UCSD-AML1 (cell line): ENCODE results near the gene MED13L.

Source experiments
- DNase-seq: peaks from one replicate; lab custom pipeline; 2025; ENCODE audit not compliant: unreplicated experiment; lab: John Stamatoyannopoulos, UW

Gene MED13L

DNA sequence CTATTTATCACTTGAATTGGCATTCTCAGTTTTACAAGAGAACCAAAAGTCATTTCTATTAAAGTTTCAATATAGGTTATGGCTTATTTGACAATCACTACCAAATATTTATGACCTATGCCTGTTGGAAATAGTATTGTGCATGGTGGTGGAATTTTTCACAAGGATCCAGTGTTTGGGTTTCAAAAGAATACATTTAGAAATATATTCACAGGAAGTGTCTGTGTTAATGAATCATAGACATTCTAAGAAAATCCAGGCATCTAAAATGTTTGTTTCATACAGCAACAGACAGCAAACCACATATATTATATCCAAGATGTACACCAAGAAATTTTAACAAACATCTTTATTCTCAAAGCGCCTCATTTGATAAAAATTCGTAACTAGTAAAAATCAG is 92.7 kb downstream of the MED13L start:
- DNase-seq: no peak

DNA sequence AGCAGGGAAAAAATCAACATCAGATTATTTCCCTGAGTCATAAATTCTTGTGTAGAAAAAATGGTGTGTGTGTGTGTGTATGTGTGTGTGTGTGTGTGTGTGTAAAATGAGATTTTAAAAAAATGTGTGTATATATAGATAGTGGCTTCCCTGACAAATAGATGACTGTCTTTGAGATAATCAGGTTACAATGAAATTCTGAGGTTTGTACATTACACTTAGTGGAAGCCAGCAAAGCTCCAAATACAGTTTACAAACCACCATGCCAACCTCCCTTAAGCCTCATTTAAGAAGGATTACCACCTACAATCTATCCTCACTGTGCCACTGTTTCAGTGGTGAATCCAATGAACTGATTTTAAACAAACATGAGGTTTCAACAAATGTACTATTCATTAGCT is 93.8 kb downstream of the MED13L start:
- DNase-seq: no peak

DNA sequence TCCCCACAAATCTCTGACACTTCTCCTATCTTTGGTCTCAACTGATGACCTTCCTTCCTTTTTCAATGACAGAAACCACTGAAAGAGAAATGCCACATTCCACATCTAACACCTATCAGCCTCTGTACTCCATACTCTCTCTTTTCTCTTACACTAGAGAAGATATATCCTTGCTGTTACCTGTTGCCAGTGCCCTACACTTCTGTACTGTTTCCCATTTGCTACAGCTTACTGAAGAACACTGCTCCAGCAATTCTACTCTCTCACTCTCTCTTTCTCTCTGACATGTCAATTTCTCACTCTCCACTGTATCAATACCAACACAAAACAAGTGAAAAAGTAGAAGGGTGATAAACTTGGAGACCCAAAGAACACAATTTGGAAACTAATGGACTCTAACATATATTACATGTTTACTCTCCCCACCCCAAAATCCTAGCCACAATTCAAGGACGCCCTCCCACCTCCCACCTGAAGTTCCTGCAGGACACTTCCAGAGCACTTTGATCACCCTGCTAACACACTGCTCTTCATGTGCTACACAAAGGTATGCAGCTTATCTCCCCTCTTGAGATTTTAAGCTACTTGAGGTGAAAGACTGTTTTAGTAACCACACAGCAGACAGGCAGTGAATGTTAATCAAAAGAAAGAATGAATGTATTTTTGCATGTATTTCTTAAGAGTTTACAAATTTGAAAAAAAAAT is 95.0 kb downstream of the MED13L start:
- no peak for DNase-seq

DNA sequence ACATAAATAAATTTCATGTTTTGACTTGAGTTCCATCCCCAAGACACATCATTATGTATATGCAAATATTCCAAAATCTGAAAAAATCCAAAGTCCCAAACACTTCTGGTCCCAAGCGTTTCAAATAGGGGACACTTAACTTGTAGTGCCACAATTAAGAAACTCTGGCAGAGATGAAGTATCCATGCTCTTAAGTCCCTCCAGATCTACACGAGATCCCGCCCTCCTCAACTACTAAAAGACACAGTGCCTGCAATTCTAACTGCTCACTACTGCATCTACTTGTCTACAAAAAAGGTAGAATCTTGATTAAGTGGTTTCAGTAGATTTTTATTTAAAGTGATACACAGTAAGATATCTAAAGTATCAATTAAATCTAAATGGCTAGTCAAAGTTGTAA is 97.0 kb downstream of the MED13L start:
- no peak for DNase-seq

DNA sequence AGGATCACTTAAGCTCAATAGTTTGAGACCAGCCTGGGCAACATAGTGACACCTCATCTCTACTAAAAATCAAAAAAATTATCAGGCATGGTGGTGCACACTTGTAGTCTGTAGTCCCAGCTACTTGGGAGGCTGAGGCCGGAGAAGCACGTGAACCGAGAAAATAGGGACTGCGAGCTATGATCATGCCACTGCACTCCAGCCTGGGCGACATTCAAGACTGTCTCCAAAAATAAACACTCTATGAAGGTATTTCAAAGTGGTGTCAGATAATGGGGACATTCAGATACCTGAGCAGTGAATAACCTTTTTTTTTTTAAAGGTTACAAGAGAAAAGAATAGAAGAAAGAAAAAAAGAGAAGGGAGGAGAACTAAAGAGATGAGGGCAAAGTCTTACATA is 98.1 kb downstream of the MED13L start:
- no peak for DNase-seq

DNA sequence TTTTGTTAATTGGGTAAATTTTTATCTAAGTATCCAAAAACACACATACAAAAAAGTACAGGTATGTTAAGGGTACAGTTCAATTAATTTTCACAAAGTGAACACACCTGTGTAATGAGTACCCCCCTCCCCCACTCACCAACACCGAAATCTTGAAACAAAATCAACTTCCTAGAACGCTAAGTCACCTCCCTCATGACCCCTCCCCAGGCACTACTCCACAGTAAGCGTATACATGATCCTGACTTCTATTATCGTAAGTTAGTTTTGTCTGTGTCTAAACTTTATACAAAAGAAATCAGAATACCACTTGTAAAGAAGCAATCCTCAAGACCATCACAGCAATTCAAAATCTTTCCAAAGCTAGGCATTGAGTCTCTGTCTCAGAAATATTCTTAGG is 100.5 kb downstream of the MED13L start:
- DNase-seq: no peak

DNA sequence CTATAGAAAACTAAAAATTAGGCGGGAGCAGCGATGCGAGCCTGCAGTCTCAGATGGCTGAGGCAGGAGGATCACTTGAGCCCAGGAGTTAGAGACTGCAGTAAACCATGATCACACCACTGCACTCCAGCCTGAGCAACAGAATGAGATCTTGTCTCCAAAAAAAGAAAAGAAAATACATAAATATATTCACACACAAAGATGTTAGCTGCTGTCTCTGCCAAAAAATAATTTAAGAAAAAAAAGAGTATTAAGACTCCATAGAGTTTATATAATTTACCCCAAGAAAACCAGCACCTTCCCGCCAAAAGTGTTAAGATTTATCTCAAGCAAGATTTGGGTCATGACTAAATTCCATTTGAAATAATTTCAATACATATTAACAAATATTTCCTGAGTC is 102.6 kb downstream of the MED13L start:
- no peak for DNase-seq

DNA sequence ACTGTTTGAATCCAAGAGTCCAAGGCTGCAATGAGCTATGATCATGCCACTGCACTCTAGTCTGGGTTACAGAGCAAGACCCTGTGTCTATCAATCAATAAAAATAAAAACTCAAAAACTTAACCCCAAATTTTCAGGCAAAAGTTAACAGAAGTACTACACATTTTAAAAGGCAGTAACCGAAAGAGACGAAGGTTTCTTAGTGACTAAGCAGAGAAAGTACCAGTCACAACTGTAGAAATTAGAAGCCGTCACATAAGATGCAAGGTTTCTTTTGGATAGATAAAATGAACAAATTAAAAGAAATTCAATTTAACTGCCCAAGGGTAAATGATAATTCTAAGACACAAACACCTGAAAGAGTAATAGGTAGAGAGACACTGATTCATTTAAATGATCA is 103.5 kb downstream of the MED13L start:
- DNase-seq: no peak

DNA sequence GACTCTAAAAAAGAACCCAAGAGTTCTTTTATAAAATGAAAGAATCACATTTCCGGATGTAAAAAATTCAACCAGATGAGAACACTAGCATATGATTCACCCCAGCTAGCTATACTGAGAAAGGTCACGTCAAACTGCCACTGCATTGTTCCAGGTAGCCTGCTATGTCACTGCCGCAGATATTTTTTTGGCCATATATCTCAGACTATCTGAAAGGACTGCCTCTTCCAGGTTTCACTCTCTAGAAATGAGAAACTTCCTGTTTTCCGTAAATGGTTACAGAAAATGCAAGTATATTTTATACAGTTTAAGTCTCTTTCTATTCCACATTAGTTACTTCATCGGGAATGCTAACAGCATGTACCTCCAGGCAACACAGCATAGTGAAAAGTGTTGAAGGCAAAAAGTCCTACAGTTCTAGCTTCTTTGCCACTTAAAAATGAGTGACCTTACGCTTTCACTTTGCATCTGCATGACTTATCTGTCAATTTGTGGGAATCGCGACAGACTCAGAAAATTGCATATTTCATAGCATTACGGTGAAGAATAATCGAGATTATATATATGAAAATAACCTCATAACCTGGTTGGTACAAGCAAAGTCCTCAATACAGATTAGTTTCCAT is 105.2 kb downstream of the MED13L start:
- no peak for DNase-seq

DNA sequence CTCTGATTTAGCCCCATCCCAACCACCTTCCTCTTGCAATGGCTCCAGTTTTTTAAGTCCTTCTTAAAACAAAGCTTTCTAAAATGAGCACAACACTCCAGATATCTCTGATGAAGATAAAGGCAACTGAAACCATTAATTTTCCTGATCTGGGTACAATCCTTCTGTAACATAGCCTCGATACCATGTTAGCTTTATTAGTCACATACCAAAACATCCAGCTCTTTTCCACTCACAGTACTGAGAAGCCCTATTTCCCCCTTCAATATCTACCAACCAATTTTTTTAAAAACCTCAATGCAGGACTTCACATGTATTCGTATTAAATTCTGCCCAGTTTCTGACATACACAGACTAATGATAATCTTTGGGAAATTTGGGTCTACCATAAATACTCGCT is 105.9 kb downstream of the MED13L start:
- DNase-seq: no peak

DNA sequence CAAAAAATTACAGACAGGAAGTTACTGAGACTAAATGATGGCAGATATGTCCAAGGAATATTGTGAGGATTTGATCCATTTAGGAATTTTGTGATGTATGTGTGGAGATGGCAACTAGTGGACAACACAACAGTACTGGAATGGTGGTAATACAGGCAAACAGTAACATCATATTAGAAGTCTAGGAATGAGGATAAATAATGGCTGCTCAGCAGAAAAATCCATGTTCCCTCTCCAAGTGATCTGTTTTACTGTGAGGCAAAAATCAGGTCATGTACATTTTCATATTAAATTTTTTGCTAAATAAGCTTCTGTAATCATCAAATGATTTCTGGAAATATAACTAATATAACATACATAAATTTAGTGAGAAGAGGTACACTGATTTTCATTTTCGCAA is 108.4 kb downstream of the MED13L start:
- no peak for DNase-seq

DNA sequence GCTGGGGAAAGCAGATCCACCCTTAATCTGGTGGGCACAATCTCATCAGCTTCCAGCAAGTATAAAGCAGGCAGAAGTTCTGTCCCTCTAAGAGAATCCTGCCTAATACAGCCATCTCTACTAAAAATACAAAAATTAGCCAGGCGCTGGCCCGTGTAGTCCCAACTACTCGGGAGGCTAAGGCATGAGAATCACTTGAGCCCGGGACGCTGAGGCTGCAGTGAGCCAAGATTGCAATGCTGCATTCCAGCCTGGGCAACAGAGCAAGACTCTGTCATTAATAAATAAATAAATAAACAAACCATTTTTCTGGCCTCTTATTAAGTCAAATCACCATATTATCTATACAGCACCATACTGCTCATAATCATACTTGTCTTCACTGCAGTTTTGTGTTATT is 111.2 kb downstream of the MED13L start:
- no peak for DNase-seq

DNA sequence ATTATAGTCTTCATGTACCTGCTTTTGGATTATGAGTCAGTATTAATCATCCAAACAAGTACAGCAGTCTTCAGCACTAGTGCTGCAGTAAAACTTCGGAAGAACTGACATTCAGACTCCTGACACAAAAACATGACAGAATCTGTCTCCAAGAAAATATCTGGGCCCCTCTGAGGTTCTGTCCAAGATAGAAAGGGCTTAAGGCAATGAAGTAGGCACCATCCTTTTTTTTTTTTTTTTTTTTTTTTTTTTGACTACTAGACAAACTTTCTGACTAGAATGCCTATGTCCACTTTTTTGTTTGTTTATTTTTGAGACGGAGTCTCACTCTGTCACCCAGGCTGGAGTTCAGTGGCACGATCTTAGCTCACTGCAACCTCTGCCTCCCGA is 112.5 kb downstream of the MED13L start:
- DNase-seq: no peak

DNA sequence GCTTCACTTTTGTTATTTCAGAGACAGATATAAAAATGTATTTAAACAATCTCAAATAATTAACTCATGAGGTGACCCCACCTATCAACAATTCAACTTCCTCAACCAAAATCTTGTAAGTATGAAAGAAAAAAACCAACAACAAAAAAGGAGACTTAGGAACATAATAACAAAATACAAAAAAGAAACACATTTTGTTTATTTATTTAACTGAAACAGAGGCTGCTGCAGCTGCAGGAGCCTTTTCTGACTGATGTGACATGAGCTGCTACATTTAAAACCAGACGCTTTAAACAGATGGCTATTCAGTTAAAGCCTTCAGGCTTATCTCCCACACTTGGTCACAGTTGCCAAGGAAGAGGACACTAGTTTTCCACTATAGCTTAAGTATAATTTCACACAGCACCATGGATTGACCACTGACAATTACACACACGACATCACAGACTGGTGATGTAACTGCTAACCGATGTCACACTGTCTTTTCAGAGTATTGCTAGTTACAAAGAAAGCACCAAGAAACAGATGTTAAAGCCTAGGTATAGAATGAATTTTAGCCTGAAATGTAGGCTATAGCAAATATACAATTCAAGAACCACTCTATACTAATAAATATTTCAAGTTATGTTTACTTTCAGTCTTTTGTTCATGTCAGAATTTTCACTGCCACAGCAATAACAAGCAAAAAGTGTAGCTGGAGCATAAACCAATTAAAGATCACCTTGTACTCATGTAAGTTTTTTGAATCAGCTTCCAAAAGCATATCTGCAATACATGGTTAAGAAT is 113.0 kb downstream of the MED13L start:
- no peak for DNase-seq

DNA sequence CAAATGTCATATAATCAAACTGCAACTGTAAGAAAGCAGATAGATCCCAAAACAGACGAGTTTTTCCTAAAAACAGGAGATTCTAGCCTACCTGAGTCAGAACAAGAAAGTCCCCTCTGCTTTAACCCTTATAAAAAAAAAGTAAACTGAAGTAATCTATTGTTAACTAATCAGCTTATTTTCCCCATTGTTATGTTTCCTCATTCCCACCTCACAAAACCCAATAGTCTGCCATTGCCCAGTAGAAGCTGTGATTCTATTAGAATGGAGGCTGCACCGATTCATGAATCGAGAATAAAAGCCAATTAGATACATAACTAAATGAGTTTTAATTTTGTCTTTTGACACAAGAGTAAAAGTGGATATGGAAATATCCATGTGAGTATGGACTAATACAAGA is 115.4 kb downstream of the MED13L start:
- no peak for DNase-seq

DNA sequence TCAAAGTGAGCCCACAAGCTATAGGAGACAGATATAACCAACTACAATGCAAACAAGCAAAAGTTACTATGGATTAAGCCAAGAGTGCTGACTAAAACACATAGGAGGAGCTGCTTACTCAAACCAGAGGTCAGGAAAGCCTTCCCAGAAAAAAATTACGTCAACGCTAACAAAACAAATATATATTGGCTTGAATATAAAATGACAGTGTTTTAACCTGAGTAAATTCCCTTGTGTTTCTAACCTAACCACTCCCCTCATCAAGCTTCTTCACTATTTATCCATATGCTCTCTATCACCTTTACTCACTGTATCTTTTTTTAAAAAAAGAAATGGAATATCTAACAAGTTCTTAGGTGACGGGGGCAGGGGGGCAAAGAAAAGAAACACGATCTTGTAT is 115.9 kb downstream of the MED13L start:
- DNase-seq: no peak

DNA sequence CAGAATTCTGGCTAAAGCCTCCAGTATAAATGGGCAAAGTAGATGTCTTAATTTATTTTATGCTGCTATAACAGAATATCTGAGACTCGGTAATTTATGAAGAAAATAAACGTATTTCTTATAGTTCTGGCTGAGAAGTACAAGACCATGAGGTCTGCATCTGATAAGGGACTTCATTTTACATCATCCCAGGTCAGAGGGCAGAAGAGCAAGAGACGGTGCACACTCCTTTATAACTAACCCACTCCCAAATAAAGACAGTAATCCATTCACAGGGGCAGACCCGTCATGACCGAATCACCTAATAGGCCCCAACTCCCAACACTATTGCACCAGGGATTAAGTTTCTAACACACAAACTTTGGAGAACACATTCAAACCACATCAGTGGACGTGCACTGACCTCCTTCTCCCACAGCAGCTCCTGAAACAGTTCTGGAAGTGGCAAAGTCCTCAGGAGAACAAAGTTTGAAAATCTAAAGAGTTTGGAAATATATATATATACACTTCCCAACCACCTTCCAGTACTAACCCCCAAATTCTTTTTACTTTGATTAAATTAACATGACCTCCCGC is 116.5 kb downstream of the MED13L start:
- no peak for DNase-seq

DNA sequence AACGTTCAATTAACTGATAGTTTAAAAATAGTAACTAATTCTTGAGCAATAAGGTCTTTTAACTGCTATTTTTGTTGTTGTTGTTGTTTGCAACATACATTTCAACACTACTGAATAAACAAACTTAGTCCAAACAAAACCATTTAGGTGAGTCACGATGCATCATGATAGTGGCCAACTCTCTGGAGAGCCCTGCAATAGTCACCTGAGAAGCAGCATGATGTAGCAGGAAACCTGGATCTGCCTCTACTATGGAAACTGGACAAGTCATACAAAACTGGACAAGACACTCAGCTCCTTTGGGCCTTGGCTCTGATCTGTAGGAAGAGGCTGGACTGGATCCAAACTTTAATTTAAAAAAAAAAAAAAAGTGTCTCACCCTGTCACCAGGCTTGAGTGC is 117.3 kb downstream of the MED13L start:
- DNase-seq: no peak

DNA sequence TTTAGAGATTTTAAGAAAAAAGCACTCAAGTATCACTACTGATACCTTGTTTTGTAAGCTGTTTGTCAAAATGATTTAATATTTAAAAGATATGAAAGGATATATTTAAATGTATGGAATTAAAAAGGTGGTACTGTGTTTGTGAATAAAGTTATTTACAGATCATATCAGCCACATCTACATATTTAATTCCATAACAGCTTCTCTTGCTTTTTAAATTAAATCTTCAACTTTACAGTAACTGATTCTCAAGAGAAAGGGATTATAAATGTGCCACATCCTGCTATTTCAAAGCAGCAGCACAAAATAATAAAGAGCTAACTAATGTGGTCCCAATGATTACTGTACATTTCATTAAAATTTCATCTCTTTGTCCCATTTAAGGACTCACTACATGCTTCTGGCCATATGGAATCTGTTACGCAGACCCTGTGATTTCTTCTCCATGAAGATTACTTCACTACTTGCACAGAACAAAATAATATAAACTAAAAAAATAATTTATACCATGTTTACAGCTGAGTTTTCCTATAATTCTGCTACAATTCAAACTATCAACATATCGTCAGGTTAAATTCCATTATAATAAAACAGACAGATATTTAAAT is 117.8 kb downstream of the MED13L start:
- DNase-seq: no peak

DNA sequence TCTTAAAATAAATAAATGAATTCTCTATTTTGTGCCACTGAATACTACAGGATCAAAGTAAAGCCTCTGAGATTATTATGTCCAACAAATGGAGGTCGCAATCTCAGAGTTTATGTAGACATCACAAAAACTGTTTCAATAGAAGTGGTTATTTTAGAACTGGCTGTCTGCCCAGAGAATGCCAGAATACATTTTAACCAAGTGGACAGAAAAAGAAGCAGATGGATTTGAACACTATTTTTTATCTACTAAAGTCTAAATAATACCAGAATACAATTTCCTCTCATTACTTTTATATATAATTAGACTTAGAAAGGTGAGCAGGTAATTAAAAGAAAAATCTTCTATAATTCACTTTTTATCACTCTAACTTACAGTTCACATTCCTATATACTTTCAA is 118.3 kb downstream of the MED13L start:
- no peak for DNase-seq

DNA sequence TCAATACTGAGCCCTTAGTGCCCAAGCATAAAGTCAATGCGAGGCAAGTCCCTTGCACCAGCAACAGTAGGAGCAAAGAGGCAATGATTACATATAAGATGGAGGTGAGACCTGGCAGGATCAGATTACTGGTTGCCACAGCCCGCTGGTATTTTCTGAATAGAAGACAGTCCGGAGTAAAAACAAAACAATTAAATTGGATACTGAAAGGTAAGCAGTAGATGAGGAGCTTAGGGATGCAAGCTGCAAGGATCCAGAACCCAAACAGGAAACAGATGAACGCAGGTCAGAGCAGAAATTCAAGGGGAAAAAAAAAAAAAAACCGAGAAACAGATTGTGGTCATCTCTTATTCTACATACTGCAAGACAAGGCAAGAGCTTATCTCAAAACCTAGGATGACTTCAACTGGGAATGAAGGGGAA is 119.6 kb downstream of the MED13L start:
- no peak for DNase-seq

DNA sequence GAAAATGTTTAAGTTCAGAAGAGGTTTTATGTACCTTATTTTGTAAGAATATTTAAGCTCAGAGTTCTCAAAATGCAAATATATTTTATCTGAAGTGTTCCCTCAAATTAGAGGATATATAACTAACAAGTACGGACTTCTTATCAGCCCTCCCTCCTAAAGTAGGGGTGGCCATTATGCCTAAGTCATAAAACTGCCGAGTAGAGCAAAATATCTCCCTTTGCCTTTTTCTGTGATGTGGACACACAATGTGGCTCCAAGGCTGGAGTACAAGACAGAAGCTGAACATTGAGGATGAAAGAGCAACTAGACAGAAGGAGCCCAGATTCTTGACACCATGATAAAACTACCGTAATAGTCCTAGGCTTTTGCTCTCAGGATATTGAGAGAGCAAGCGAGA is 120.9 kb downstream of the MED13L start:
- no peak for DNase-seq
